HG03439 (cell line): ENCODE results near the gene PRG3.
"Not testable (repeated sequence)": the region's sequence is repeated elsewhere in the genome, so short reads cannot be mapped to it uniquely, and the experiment has no call there.

Source experiments
- ATAC-seq: cut with Tn5 transposase; IDR thresholded peaks from one replicate; pipeline ENCODE4 v1.9.1; 2021; ENCODE audit warnings: mild to moderate bottlenecking, moderate library complexity; ENCODE audit not compliant: unreplicated experiment

Gene PRG3

GRCh38 chr11:57409321-57410100 is 28.6 kb upstream of the PRG3 start:
- no peak for ATAC-seq

- ATAC-seq: no peak
Measured at GRCh38 chr11:57408771-57409170, 27.8 kb upstream of the PRG3 start.

GRCh38 chr11:57407941-57408475 is 27.1 kb upstream of the PRG3 start:
- ATAC-seq: no peak

GRCh38 chr11:57407010-57407920 is 26.3 kb upstream of the PRG3 start:
- ATAC-seq: no peak

- peak; percentile 71 for ATAC-seq
Measured at GRCh38 chr11:57406337-57406904, 25.5 kb upstream of the PRG3 start.

- no peak for ATAC-seq
Measured at GRCh38 chr11:57405271-57405860, 24.4 kb upstream of the PRG3 start.

- ATAC-seq: no peak
Measured at GRCh38 chr11:57403802-57404147, 22.8 kb upstream of the PRG3 start.

- ATAC-seq: not testable (repeated sequence)
Measured at GRCh38 chr11:57403003-57403801, 22.3 kb upstream of the PRG3 start.

- ATAC-seq: no peak
Measured at GRCh38 chr11:57402188-57403002, 21.4 kb upstream of the PRG3 start.

GRCh38 chr11:57399972-57400578 is 19.1 kb upstream of the PRG3 start:
- ATAC-seq: no peak

- ATAC-seq: no peak
Measured at GRCh38 chr11:57399221-57399620, 18.3 kb upstream of the PRG3 start.

GRCh38 chr11:57397394-57397990 is 16.5 kb upstream of the PRG3 start:
- no peak for ATAC-seq

- no peak for ATAC-seq
Measured at GRCh38 chr11:57396744-57397143, 15.8 kb upstream of the PRG3 start.

- ATAC-seq: no peak
Measured at GRCh38 chr11:57395905-57396623, 15.1 kb upstream of the PRG3 start.

- no peak for ATAC-seq
Measured at GRCh38 chr11:57394203-57394965, 13.4 kb upstream of the PRG3 start.

GRCh38 chr11:57392763-57393105 is 11.8 kb upstream of the PRG3 start:
- no peak for ATAC-seq

- ATAC-seq: no peak
Measured at GRCh38 chr11:57392066-57392762, 11.3 kb upstream of the PRG3 start.
